IPS-18c (cell line): ENCODE measurements around the gene RAD9A.

Source experiments
- H3K4me3 ChIP-seq: 2 replicates; pipeline ENCODE4 v1.7.0; 2013; ENCODE audit warnings: low read depth, mild to moderate bottlenecking, low read length, moderate library complexity; ENCODE audit not compliant: insufficient read depth
- H3K9me3 ChIP-seq: one replicate; pipeline ENCODE4 v1.6.1; 2013; ENCODE audit warnings: mild to moderate bottlenecking, low read length, moderate library complexity; ENCODE audit not compliant: control insufficient read depth, insufficient read depth

The RAD9A gene

DNA sequence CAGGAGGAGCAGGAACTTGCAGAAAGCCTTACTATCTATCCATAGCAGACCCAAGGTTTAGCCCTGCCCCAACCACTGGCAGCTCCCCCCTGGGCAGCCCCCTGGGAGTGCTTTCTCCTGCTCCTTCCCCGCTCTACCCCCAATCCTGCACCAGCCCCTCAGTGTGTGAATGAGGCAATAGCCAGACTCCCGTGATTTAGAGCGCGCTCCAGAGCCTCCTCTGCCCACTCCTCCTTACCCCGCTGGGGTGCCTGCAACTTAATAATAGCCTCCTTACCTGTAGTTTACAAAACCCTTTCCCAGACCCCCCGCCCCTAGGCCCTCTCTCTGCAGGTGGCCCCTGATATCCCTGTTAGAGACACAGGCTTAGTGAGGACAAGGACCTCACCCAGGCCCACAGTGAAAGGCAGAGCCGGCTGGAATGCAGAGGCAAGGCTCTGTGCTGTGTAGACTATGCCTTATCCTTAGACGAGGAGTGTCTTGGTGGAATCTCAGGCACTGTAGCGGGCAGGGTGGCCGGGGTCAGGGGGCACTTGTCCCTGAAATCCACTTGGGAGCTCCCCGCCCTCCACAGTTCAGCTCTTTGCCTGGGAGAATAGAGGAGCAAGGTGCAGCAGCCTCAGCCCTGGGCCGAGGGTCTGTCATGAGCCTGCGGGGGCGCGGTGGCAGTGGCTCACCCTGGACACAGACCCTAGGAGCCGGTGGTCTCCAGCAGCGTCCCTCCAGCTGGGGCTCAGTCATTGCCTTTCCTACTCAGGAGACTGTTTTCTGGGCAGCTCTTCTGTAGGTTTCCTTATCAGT, 19.4 kb downstream of the RAD9A start:
- H3K9me3 ChIP-seq: no peaks in the 10 kb centered on the region
- no peak overlapping the region for H3K4me3 ChIP-seq

DNA sequence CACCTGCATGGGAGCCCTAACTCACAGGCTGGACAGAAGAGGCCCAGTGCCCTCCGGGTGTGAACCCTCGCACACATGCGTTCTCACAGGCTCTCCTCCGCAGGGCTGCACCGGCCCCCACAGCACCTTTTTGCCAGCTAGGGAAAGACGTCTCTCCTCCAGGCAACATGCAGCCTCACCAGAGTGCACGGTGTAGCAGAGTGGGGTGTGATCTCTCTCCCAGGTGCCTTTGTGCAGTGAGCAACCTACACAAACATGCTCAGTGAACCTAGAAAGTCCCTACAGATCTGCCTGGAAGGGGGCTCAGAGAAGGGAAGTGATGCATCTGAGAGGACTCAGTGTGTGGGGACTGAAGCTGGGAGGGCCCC, 20.0 kb downstream of the RAD9A start:
- H3K9me3 ChIP-seq: no peaks in the 10 kb centered on the region
- H3K4me3 ChIP-seq: no peak overlapping the region

- Histone ChIP-seq H3K4me3 (no peak overlapping the region), H3K9me3 (no peaks in the 10 kb centered on the region)
Observed at GRCh38 chr11:67412495-67413179, 20.9 kb downstream of the RAD9A start.

- Histone ChIP-seq H3K4me3 (no peak overlapping the region), H3K9me3 (no peaks in the 10 kb centered on the region)
Observed at GRCh38 chr11:67413266-67413849, 21.6 kb downstream of the RAD9A start.

GRCh38 chr11:67415501-67416304, 23.9 kb downstream of the RAD9A start, which contains the start of gene CARNS1:
Gene CARNS1 (plus strand): TSS chr11:67415678. CDS start chr11:67416200, 522 bp downstream.
- Histone ChIP-seq H3K4me3 (peak within 1 kb of the TSS; percentile 40), H3K9me3 (no peaks in the 10 kb centered on the region)

GRCh38 chr11:67416416-67417335, 24.9 kb downstream of the RAD9A start:
- peaks cover under 1% of the 10 kb centered on the region for H3K9me3 ChIP-seq
- H3K4me3 ChIP-seq: no peak overlapping the region

DNA sequence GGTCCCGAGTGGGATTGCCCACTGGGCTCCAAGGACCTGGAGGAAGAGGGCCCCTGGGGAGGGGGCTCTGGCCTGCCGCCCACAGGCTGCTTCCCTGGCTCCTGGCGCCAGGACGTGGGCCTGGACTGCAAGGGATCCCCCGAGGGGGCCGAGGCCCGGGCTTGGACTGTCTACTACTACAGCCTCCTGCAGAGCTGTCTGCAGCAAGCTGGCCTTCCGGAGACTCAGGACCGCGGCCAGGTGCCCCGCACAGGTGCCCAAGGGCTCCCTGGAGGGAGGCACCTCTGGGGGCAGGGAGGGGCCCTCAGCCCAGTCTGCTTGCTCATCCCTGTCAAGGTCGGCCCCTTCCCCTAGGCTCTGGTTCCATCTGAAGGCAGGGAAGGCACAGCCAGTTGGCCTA, 25.6 kb downstream of the RAD9A start:
- H3K9me3 ChIP-seq: peaks cover 2% of the 10 kb centered on the region
- no peak overlapping the region for H3K4me3 ChIP-seq

GRCh38 chr11:67418476-67419281, 26.9 kb downstream of the RAD9A start:
- no peak overlapping the region for H3K4me3 ChIP-seq
- H3K9me3 ChIP-seq: peaks cover 5% of the 10 kb centered on the region

DNA sequence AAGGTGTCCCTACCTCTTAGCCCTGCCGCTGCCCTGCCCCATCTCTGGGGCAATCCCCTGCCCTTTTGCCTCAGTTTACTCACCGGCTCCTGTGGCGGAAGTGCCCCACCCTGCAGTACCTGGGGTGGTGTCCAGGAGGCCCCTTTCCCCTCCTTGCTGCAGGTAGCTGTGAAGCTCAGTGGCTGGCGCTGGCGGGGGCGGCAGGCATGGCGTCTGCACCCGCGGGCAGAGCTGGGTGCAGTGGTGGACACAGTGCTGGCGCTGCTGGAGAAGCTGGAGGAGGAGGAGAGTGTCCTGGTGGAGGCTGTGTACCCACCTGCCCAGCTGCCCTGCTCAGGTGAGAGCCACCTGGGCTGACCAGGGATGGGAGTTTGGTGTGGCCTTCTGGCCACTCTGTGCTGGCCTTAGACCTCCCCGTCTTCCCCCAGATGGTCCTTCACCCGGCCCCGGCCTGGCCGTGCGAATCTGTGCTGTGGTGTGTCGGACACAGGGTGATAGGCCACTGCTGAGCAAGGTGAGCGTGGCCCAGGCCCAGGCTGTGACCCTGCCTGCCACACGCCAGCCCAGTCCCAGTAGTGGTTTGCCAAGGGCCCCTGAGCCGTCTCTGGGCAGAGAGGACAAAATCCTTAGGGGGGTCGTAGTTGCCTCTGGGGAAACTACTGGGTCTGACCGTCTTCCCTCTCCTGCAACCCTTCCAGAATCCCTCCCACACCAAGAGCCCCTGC, 27.7 kb downstream of the RAD9A start:
- peaks cover 5% of the 10 kb centered on the region for H3K9me3 ChIP-seq
- H3K4me3 ChIP-seq: no peak overlapping the region

DNA sequence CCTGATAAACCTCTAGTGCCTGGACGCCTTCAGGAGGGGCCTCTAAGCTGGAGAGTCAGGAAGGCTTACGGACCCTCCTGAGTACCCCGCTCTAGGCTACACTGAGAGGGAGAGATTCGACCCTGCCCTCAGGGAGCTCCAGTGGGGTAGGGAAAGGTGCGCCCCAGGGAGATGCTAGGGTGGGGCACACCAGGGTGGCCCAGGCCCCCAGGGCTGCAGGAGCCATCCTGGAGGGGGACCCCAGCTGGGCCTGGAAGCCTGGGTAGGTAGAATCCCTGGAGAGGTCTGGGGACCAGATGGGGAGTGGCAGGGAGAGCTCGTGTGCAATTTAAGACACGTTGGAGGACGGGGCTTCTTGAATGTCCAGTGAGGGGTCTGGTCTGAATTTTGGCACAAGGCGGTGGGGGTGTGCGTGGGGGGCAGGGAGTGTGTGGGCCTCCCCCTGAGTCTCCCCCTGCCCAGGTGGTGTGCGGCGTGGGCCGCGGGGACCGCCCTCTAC, 28.4 kb downstream of the RAD9A start:
- peaks cover 5% of the 10 kb centered on the region for H3K9me3 ChIP-seq
- peak overlapping the region; percentile 64; the same call in 1 of the 2 replicates for H3K4me3 ChIP-seq

DNA sequence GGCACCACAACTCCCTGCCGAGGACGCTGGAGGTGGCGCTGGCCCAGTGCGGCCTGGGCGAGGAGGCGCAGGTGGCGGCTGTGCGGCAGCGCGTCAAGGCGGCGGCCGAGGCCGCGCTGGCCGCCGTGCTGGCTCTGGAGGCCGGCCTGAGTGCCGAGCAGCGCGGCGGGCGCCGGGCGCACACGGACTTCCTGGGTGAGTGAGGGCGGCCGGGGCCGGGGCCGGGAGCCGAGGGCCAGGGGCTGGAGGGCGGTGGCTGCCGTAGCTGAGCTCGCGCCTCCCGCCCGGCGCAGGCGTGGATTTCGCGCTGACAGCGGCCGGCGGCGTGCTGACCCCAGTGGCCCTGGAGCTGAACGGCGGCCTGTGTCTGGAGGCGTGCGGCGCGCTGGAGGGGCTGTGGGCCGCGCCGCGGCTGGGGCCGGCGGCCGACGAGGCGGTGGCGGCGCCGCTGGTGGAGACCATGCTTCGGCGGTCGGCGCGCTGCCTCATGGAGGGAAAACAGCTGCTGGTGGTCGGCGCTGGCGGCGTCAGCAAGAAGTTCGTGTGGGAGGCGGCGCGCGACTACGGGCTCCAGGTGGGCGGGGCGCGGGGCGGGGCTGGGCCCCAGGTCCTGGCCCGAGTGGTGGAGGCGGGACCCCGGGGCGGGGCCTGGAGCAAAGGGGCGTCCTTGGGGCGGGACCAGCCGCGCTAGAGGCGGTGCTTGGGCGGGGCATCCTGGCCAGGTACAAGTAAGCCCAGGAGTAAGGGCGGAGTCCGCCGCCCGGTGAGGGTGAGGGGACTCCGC, 29.1 kb downstream of the RAD9A start:
- Histone ChIP-seq H3K9me3 (peaks cover 5% of the 10 kb centered on the region), H3K4me3 (peak overlapping the region; percentile 64)

DNA sequence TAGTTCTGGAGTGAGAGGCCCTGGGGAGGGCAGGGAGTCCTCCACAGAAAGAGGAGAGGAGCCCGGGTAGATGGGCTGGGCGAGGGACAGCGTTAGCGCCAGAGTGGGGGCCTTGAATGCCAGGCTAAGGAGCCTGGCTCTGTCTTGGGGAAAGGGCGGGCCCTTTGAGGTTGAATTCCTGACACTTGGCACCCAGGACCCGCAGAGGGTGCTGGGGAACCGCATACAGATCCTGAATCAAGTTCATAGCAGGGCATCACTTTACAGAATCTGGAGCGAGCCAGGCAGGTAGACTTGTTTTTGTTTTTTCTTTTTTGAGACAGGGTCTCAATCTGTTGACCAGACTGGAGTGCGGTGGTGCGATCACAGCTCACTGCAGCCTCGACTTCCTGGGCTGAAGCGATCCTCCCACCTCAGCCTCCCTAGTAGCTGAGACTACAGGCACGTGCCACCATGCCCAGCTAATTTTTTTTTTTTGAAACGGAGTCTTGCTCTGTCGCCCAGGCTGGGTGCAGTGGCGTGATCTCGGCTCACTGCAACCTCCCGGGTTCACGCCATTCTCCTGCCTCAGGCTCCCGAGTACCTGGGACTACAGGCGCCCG, 29.7 kb downstream of the RAD9A start:
- no peak overlapping the region for H3K4me3 ChIP-seq

GRCh38 chr11:67422891-67423290, 31.1 kb downstream of the RAD9A start:
- Histone ChIP-seq H3K9me3 (peaks cover 5% of the 10 kb centered on the region), H3K4me3 (no peak overlapping the region)

More for the DNA sequence above, 29.7 kb downstream of the RAD9A start:
- H3K9me3 ChIP-seq: peaks cover 5% of the 10 kb centered on the region

- Histone ChIP-seq H3K4me3 (no peak overlapping the region), H3K9me3 (peaks cover 5% of the 10 kb centered on the region)
Observed at GRCh38 chr11:67423466-67423865, 31.7 kb downstream of the RAD9A start.
